ENCODE data around the gene CPLX1.

DNA sequence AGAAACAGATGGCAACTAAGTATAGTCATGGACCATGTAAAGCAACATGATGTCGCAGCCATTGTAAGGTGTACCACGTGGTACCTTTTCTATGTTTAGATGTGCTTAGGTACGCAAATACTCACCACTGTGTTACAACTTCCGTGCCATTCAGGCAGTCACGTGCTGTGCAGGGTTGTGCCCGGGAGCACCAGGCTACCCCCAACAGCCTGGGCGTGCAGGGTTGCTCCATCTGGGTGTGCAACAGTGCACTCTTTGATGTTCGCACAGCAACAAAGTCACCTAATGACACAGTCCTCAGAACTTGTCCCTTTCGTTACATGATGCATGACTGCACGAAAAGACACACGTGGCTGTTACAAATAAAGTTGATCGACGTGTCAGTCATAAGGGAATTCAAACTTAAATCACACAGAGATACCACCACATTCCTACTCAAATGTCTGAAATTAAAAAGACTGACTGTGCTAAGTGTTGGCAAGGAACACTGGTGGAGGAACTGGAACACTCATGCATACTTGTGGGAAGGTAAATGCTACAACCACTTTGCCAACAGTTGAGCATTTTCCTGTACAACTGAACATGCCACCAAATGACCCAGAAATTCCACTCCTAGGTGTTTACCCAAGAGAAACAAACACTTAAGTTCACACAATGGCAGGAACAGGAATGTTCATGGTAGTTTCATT lies 24.3 kb downstream of the CPLX1 start:
- no peak for TF ChIP-seq POLR2A (IDR thresholded peaks at IDR 0.05)
- TF ChIP-seq, protein P1, sequence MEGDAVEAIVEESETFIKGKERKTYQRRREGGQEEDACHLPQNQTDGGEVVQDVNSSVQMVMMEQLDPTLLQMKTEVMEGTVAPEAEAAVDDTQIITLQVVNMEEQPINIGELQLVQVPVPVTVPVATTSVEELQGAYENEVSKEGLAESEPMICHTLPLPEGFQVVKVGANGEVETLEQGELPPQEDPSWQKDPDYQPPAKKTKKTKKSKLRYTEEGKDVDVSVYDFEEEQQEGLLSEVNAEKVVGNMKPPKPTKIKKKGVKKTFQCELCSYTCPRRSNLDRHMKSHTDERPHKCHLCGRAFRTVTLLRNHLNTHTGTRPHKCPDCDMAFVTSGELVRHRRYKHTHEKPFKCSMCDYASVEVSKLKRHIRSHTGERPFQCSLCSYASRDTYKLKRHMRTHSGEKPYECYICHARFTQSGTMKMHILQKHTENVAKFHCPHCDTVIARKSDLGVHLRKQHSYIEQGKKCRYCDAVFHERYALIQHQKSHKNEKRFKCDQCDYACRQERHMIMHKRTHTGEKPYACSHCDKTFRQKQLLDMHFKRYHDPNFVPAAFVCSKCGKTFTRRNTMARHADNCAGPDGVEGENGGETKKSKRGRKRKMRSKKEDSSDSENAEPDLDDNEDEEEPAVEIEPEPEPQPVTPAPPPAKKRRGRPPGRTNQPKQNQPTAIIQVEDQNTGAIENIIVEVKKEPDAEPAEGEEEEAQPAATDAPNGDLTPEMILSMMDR (IDR thresholded peaks at IDR 0.05), result no peak
